Left lung (tissue), 10 donors: ENCODE results near the gene LCN1. TPM values are rescaled to one million over a fixed set of nuclear protein-coding genes. Genes with fewer than 3 reads are reported as not detected.

Source experiments
- ATAC-seq: fragments of 200-7000 bp; cut with Tn5 transposase; one replicate; pipeline ENCODE4 v1.9.1; 2020; ENCODE audit warnings: moderate library complexity
- DNase-seq, 4 donors: peaks; one replicate each; pipeline ENCODE4 v3.0.0-alpha.2; 2013 to 2020
- H3K27ac ChIP-seq, 2 donors: fragments of 200-600 bp; sonication (generic) in 1 of 2; one replicate each; pipeline versions ENCODE4 v1.5.0 to v1.8.0; 2020 to 2021
- H3K27me3 ChIP-seq, 2 donors: fragments of 200-600 bp; sonication (generic) in 1 of 2; one replicate each; pipeline versions ENCODE4 v1.5.0 to v1.8.0; 2020 to 2021
- H3K36me3 ChIP-seq, 2 donors: fragments of 200-600 bp; sonication (generic) in 1 of 2; one replicate each; pipeline versions ENCODE4 v1.5.0 to v1.8.0; 2020 to 2021
- H3K4me1 ChIP-seq, 2 donors: fragments of 200-600 bp; one replicate each; pipeline ENCODE4 v1.8.0; 2021
- H3K4me3 ChIP-seq, 2 donors: fragments of 200-600 bp; sonication (generic) in 1 of 2; one replicate each; pipeline versions ENCODE4 v1.5.0 to v1.8.0; 2020 to 2021; ENCODE audit warnings: mild to moderate bottlenecking in 1 of 2
- H3K9me3 ChIP-seq, 2 donors: fragments of 200-600 bp; sonication (generic) in 1 of 2; one replicate each; pipeline versions ENCODE4 v1.5.0 to v1.8.0; 2020 to 2021
- intact Hi-C, 2 donors: fragments of 100-400 bp; cut with DNase I; formaldehyde crosslinking; loops; one replicate each; pipeline versions ENCODE4 v1.11.2 to v1.14.2; 2022
- polyA plus RNA-seq, 6 donors: library from polyadenylated mRNA; unstranded; fragments of 120-200 nt; gene quantifications; one replicate each; pipeline ENCODE4 v1.2.1, GENCODE V29; 2013; ENCODE audit not compliant: insufficient read length in 6 of 6
- total RNA-seq, 2 donors: library from RNA; stranded (reverse); fragmentation: NEBNext Ultra II Directional; extraction: Animal tissue kit (Norgen Biotek cat#: 25700); gene quantifications; one replicate each; pipeline ENCODE4 v1.2.1, GENCODE V29; 2021
- TF ChIP-seq, protein P1 (sequence below), 2 donors: fragments of 200-600 bp; sonication (generic) in 1 of 2; IDR thresholded peaks; one replicate each; pipeline versions ENCODE4 v1.5.0 to v1.8.0; 2021; ENCODE audit warnings: antibody characterized with exemption in 2 of 2
- donor health status: DM: no; HTN: yes; CAD: no.
- donor health status: DM: no; HTN: no; CAD: no.

Gene LCN1
- total and polyA plus RNA-seq, 8 donors = not detected

DNA sequence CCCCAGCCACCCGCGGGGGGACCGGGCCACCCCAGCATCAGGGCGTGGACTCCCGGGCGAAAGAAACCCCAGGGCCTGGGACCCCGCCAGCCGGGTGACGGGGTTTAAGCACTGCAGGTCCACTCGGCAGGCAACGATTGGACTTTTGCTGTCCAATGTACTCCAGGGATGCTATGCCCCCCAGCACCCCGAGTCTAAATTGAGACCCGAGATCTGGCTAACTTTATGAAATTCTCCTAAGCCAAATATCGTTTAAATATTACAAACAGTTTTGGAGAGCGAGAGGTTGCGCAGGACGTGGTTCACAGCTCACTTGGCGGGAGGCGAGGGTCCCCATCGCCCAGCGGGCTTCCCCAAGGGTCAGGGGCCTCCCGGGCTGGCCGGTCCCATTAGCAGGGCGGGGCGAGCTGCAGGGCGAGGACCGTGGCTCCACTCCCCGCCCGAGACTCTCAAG is 21.1 kb upstream of the LCN1 start:
- Histone ChIP-seq H3K4me1 (peaks cover 7 to 30% of the 10 kb centered on the region in 2 donors), H3K27me3 (no peaks in the 10 kb centered on the region), H3K36me3 (peaks cover 0 to 33% of the 10 kb centered on the region in 2 donors), H3K27ac (peak overlapping the region; percentile 2 to 81), H3K4me3 (peak overlapping the region; percentile 94 to 98), H3K9me3 (no peaks in the 10 kb centered on the region)
- DNase-seq = no peak
- ATAC-seq = peak; percentile 20
- TF ChIP-seq, protein P1, sequence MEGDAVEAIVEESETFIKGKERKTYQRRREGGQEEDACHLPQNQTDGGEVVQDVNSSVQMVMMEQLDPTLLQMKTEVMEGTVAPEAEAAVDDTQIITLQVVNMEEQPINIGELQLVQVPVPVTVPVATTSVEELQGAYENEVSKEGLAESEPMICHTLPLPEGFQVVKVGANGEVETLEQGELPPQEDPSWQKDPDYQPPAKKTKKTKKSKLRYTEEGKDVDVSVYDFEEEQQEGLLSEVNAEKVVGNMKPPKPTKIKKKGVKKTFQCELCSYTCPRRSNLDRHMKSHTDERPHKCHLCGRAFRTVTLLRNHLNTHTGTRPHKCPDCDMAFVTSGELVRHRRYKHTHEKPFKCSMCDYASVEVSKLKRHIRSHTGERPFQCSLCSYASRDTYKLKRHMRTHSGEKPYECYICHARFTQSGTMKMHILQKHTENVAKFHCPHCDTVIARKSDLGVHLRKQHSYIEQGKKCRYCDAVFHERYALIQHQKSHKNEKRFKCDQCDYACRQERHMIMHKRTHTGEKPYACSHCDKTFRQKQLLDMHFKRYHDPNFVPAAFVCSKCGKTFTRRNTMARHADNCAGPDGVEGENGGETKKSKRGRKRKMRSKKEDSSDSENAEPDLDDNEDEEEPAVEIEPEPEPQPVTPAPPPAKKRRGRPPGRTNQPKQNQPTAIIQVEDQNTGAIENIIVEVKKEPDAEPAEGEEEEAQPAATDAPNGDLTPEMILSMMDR (IDR thresholded peaks at IDR 0.05) = no peak
- intact Hi-C loops = no loop called here

DNA sequence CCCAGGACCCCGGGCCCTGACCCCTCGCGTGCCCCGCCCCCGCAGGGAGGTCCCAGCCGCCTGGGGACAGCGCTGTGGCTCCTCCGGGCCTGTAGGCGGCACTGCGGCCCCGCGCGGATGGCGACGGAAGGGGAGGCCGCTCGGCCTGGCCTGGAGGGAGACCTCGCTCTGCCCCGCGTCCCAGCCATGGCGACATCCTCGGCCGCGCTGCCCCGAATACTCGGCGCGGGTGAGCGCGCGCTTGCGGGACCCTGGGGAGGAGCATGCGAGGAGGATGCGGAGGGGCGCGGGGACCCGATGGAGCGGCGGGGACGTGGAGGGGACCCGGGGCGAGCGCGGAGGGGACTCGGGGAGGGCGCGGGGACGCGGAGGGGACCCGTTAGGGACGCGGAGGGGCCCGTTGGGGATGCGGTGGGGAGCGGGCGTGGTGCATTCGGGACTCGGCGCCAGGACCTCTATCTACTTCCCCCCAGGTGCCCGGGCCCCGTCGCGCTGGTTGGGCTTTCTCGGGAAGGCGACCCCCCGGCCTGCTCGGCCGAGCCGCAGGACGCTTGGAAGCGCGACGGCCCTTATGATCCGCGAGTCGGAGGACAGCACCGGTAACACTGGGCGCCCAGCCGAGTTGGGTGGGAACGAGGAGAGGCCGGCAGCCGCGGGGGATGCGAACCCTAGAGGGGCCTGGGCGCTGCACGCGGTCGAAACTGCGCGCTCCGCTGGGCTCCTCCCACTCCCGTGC is 20.5 kb upstream of the LCN1 start, which contains the start of gene MRPS2:
Gene MRPS2, plus strand, starts transcription at position 158 of the 736 bp plus-strand sequence. Its CDS starts 29 bp downstream, at position 187.
- H3K27ac ChIP-seq = peak within 1 kb of the TSS; percentile 2 to 81
- TF ChIP-seq, protein P1 (IDR thresholded peaks at IDR 0.05) = peak; percentile 94
- ATAC-seq = peak; percentile 98
- intact Hi-C loops = no loop called here
- peaks cover 7 to 30% of the 10 kb centered on the region in 2 donors for H3K4me1 ChIP-seq
- H3K36me3 ChIP-seq = peaks cover 0 to 39% of the 10 kb centered on the region in 2 donors
- peak within 1 kb of the TSS; percentile 94 to 98 for H3K4me3 ChIP-seq
- peak; percentile 85 to 98 (median 89) for DNase-seq
- H3K27me3 ChIP-seq = no peaks in the 10 kb centered on the region
- no peaks in the 10 kb centered on the region for H3K9me3 ChIP-seq

DNA sequence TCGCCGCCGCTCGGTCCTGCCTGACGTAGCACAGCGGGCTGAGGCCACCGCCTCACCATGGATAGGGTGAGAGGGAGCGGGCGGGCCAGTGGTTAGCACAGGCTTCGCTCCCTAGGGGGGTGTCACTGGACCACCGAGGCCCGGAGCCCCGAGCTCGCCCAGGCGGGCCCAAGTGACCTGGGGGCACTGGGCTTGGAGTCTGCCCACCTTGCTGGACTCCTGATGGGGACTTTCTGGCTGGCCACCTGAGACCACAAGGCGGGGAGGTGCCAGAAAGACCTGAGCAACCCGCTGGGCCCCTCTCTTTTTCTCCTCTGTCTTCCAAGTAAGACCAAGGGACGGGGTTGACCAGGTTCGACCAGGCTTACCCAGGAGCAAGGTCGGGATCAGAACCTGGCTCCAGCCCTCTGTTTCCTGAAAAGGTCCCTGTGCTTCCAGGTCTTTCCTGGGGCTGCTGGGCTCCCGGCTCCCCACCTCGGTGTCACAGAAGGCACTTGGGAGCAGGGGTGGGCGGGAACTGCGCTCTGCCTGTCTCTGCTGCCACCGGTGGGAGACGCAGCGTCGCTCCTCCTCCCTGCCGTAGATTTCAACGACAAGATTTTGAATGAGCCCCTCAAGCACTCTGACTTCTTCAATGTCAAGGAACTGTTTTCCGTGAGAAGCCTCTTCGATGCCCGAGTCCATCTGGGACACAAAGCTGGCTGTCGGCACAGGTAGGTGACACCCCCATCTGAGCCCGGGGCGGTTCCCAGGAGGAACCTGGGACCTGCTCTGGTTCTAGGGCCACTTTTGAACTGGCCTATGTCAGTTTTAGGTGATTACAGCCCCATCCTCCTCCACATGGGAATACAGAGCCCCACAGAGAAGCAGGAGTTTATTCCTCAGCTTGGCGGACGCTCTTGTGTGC is 19.7 kb upstream of the LCN1 start:
- TF ChIP-seq, protein P1 (IDR thresholded peaks at IDR 0.05) = no peak
- intact Hi-C loops = no loop called here
- H3K4me3 ChIP-seq = peak overlapping the region; percentile 94 to 98
- peaks cover 0 to 39% of the 10 kb centered on the region in 2 donors for H3K36me3 ChIP-seq
- H3K27me3 ChIP-seq = no peaks in the 10 kb centered on the region
- H3K9me3 ChIP-seq = no peaks in the 10 kb centered on the region
- DNase-seq = peak in 2 of 4 donors; percentile 54 to 64
- peak overlapping the region; percentile 2 to 81 for H3K27ac ChIP-seq
- ATAC-seq = no peak
- H3K4me1 ChIP-seq = peaks cover 7 to 30% of the 10 kb centered on the region in 2 donors

DNA sequence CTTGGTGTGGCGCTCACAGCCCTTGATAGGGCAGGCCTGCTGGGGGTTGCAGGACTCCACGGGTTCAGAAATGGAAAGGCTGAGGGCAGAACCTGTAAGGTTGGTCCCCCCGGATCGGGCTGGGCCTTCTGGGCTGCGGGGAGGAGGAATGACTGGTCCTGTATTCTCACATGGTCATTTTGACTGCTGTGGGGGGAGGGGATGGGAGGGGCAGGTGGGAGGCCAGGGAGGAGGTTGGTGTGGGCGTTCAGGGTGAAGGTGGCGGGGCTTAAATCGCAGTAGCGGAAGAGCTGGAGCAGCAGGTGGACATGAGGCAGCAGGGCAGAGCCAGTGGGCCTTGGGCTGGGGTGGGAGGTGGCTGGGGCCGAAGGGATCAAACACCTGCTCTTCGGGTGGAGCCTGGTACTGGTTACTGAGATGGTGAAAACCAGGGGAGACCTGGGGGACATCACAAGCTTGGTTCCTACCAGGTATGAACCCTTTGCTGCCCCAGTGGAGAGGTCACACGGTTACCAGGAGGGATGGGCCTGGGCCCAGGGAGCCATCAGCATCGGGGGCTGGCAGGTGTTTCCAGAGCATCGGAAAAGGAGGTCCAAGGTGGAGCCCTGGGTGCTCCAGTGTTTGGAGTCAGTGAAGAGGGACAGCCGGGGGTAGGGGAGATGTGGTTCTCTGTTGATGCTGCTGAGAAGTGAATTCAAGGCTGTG is 18.9 kb upstream of the LCN1 start:
- TF ChIP-seq, protein P1 (IDR thresholded peaks at IDR 0.05) = no peak
- ATAC-seq (no peak), DNase-seq (peak in 1 of 4 donors; percentile 71)
- Histone ChIP-seq H3K36me3 (peaks cover 0 to 39% of the 10 kb centered on the region in 2 donors), H3K4me3 (peak overlapping the region in 1 of 2 donors; percentile 98), H3K9me3 (no peaks in the 10 kb centered on the region), H3K27me3 (no peaks in the 10 kb centered on the region), H3K4me1 (peaks cover 7 to 30% of the 10 kb centered on the region in 2 donors), H3K27ac (no peak overlapping the region)
- intact Hi-C loops = no loop called here
